Measurements from ENCODE around the gene CDHR3. TPM values are rescaled to one million over a fixed set of nuclear protein-coding genes. Genes with fewer than 3 reads are reported as not detected.

The CDHR3 gene
- total and polyA plus RNA-seq, 9 of the 15 experiments (the other 6 are each of a cell fraction or from before 2014, with no cell fraction given) = 0.03 to 0.66 (median 0.24) TPM; not detected in 1

- TF ChIP-seq ARID3A (IDR thresholded peaks at IDR 0.05; ENCODE audit: borderline replicate concordance, low read depth, low read length) (no peak), GABPB1 (CRISPR knock-in tag; IDR thresholded peaks at IDR 0.05) (0 out of 2 replicates have a peak, but pooled peaks have one; percentile 6), GATA2 (CRISPR knock-in tag; IDR thresholded peaks at IDR 0.05) (no peak), KDM4B (IDR thresholded peaks at IDR 0.05; ENCODE audit: borderline replicate concordance in 2 of 2, low read depth in 1 of 2) (0 out of 4 replicates have a peak, but pooled peaks of 1 of the 2 experiments have one; percentile 14), ZNF175 (CRISPR knock-in tag; IDR thresholded peaks at IDR 0.05; ENCODE audit: low read depth) (no peak), FOXP1 (CRISPR knock-in tag; IDR thresholded peaks at IDR 0.05) (no peak), PHTF2 (CRISPR knock-in tag; IDR thresholded peaks at IDR 0.05) (no peak), KHSRP (IDR thresholded peaks at IDR 0.05) (no peak), CTBP1 (IDR thresholded peaks at IDR 0.05; ENCODE audit: borderline replicate concordance) (0 out of 2 replicates have a peak, but pooled peaks have one; percentile 10), NR2C1 (IDR thresholded peaks at IDR 0.05) (no peak), NR2C1 (tag; IDR thresholded peaks at IDR 0.05) (no peak), GTF2E2 (tag; IDR thresholded peaks at IDR 0.05) (0 out of 2 replicates have a peak, but pooled peaks have one; percentile 41), ZNF785 (CRISPR knock-in tag; IDR thresholded peaks at IDR 0.05) (no peak), HCFC1 (IDR thresholded peaks at IDR 0.05; ENCODE audit: low read depth, low read length) (no peak), RNF2 (IDR thresholded peaks at IDR 0.05) (peak; percentile 54; the same call in 1 of the 2 replicates), SNAPC5 (CRISPR knock-in tag; IDR thresholded peaks at IDR 0.05) (no peak), TFAP4 (CRISPR knock-in tag; IDR thresholded peaks at IDR 0.05; ENCODE audit: borderline replicate concordance) (0 out of 2 replicates have a peak, but pooled peaks have one; percentile 10), ZNF217 (CRISPR knock-in tag; IDR thresholded peaks at IDR 0.05) (no peak), BMI1 (IDR thresholded peaks at IDR 0.05; ENCODE audit: low read length) (no peak), MNT (conservative IDR thresholded peaks at IDR 0.05) (no peak), KLF16 (IDR thresholded peaks at IDR 0.05) (no peak), SNIP1 (IDR thresholded peaks at IDR 0.05; ENCODE audit: low read depth) (no peak), ZNF140 (CRISPR knock-in tag; IDR thresholded peaks at IDR 0.05) (no peak), SMAD3 (CRISPR knock-in tag; conservative IDR thresholded peaks at IDR 0.05) (no peak), SMARCA5 (IDR thresholded peaks at IDR 0.05) (no peak), ID3 (CRISPR knock-in tag; IDR thresholded peaks at IDR 0.05) (no peak), ID3 (tag; IDR thresholded peaks at IDR 0.05) (no peak)
Observed at GRCh38 chr7:106057204-106057961, 94.3 kb downstream of the CDHR3 start (continued).

Data from K562 (cell line).